Measurements from ENCODE around the gene USH2A.

The USH2A gene

GRCh38 chr1:215765833-215766232, 657.4 kb downstream of the USH2A start:
- H3K4me3 ChIP-seq (ENCODE audit: insufficient read depth, low read length, poor library complexity, severe bottlenecking), result no peak overlapping the region
- no peaks in the 10 kb centered on the region for H4K20me1 ChIP-seq (ENCODE audit: low read depth, low read length)
- H2AFZ ChIP-seq (ENCODE audit: low read depth, low read length, severe bottlenecking), result no peak overlapping the region
- H3K27me3 ChIP-seq (ENCODE audit: low read length), result no peaks in the 10 kb centered on the region
- H3K9me2 ChIP-seq (replicated peaks; ENCODE audit: insufficient read depth, low read length), result no peaks in the 10 kb centered on the region
- no peak overlapping the region for H3K27ac ChIP-seq (ENCODE audit: low read depth, low read length)
- no peaks in the 10 kb centered on the region for H3K79me2 ChIP-seq (ENCODE audit: insufficient read depth, low read length)
- H3F3A ChIP-seq (ENCODE audit: insufficient read depth), result no peaks in the 10 kb centered on the region
- TF ChIP-seq CTCF (IDR thresholded peaks at IDR 0.05; ENCODE audit: insufficient read depth, low read length, poor library complexity, severe bottlenecking), result no peak
- no peak for TF ChIP-seq EZH2phosphoT487 (conservative IDR thresholded peaks at IDR 0.05; ENCODE audit: low read length)
- no peaks in the 10 kb centered on the region for H3K9me3 ChIP-seq (ENCODE audit: insufficient read depth, low read length)
- no peaks in the 10 kb centered on the region for H3K36me3 ChIP-seq (ENCODE audit: low read length)
- H3K9ac ChIP-seq (ENCODE audit: low read length), result no peak overlapping the region
- no peak overlapping the region for H3K4me2 ChIP-seq (ENCODE audit: low read depth, low read length, poor library complexity, severe bottlenecking)

- Histone ChIP-seq H2AFZ (ENCODE audit: low read depth, low read length, severe bottlenecking) (no peak overlapping the region), H3K36me3 (ENCODE audit: low read length) (no peaks in the 10 kb centered on the region), H3K9ac (ENCODE audit: low read length) (no peak overlapping the region), H3K9me3 (ENCODE audit: insufficient read depth, low read length) (no peaks in the 10 kb centered on the region), H3K4me3 (ENCODE audit: insufficient read depth, low read length, poor library complexity, severe bottlenecking) (no peak overlapping the region), H3K9me2 (replicated peaks; ENCODE audit: insufficient read depth, low read length) (no peaks in the 10 kb centered on the region), H3K79me2 (ENCODE audit: insufficient read depth, low read length) (no peaks in the 10 kb centered on the region), H3K27ac (ENCODE audit: low read depth, low read length) (no peak overlapping the region), H3K27me3 (ENCODE audit: low read length) (no peaks in the 10 kb centered on the region), H3F3A (ENCODE audit: insufficient read depth) (no peaks in the 10 kb centered on the region), H3K4me2 (ENCODE audit: low read depth, low read length, poor library complexity, severe bottlenecking) (no peak overlapping the region), H4K20me1 (ENCODE audit: low read depth, low read length) (no peaks in the 10 kb centered on the region)
- TF ChIP-seq CTCF (IDR thresholded peaks at IDR 0.05; ENCODE audit: insufficient read depth, low read length, poor library complexity, severe bottlenecking) (no peak), EZH2phosphoT487 (conservative IDR thresholded peaks at IDR 0.05; ENCODE audit: low read length) (no peak)
These were observed 661.8 kb downstream of the USH2A start for GRCh38 chr1:215761446-215761845.

GRCh38 chr1:215754112-215754511, 669.1 kb downstream of the USH2A start:
- no peaks in the 10 kb centered on the region for H3F3A ChIP-seq (ENCODE audit: insufficient read depth)
- H2AFZ ChIP-seq (ENCODE audit: low read depth, low read length, severe bottlenecking), result no peak overlapping the region
- no peaks in the 10 kb centered on the region for H3K79me2 ChIP-seq (ENCODE audit: insufficient read depth, low read length)
- H3K27me3 ChIP-seq (ENCODE audit: low read length), result no peaks in the 10 kb centered on the region
- H3K9me2 ChIP-seq (replicated peaks; ENCODE audit: insufficient read depth, low read length), result no peaks in the 10 kb centered on the region
- H3K27ac ChIP-seq (ENCODE audit: low read depth, low read length), result no peak overlapping the region
- H3K4me3 ChIP-seq (ENCODE audit: insufficient read depth, low read length, poor library complexity, severe bottlenecking), result no peak overlapping the region
- no peak for TF ChIP-seq EZH2phosphoT487 (conservative IDR thresholded peaks at IDR 0.05; ENCODE audit: low read length)
- no peak for TF ChIP-seq CTCF (IDR thresholded peaks at IDR 0.05; ENCODE audit: insufficient read depth, low read length, poor library complexity, severe bottlenecking)
- H4K20me1 ChIP-seq (ENCODE audit: low read depth, low read length), result no peaks in the 10 kb centered on the region
- no peaks in the 10 kb centered on the region for H3K9me3 ChIP-seq (ENCODE audit: insufficient read depth, low read length)
- H3K4me2 ChIP-seq (ENCODE audit: low read depth, low read length, poor library complexity, severe bottlenecking), result no peak overlapping the region
- H3K36me3 ChIP-seq (ENCODE audit: low read length), result no peaks in the 10 kb centered on the region
- H3K9ac ChIP-seq (ENCODE audit: low read length), result no peak overlapping the region

All from SU-DHL-6 (cell line).